HG02763 (cell line): Measurements from ENCODE around the gene EFHC2.

Experiments used
- ATAC-seq: cut with Tn5 transposase; IDR thresholded peaks from one replicate; pipeline ENCODE4 v1.9.1; 2021; ENCODE audit warnings: mild to moderate bottlenecking, moderate library complexity; ENCODE audit not compliant: unreplicated experiment

EFHC2 gene, protein sequence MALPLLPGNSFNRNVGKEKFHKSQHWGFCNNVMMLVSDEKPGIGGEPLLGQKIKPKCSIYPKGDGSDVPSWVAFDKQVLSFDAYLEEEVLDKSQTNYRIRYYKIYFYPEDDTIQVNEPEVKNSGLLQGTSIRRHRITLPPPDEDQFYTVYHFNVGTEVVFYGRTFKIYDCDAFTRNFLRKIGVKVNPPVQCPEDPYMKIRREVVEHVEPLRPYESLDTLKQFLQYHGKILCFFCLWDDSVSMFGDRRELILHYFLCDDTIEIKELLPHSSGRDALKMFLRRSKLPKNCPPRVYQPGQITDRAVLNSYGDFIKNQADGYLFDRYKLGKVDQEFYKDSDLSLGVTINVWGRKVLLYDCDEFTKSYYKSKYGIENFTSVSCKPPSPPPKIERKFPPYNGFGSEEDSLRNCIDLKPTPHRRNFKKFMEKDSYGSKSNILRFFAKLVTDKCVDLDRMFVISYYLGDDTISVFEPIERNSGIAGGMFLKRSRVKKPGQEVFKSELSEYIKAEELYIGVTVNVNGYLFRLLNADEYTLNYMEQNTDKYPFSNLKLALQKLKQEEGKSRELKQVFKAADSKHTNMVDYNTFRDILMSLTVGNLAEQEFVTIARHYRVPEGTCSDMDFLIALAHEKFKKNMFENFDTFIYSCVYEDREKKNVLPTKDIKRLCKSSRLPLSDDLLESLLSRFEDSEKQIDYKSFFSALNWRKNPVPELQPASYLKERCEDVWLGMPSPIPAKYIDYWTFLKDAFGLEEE

DNA sequence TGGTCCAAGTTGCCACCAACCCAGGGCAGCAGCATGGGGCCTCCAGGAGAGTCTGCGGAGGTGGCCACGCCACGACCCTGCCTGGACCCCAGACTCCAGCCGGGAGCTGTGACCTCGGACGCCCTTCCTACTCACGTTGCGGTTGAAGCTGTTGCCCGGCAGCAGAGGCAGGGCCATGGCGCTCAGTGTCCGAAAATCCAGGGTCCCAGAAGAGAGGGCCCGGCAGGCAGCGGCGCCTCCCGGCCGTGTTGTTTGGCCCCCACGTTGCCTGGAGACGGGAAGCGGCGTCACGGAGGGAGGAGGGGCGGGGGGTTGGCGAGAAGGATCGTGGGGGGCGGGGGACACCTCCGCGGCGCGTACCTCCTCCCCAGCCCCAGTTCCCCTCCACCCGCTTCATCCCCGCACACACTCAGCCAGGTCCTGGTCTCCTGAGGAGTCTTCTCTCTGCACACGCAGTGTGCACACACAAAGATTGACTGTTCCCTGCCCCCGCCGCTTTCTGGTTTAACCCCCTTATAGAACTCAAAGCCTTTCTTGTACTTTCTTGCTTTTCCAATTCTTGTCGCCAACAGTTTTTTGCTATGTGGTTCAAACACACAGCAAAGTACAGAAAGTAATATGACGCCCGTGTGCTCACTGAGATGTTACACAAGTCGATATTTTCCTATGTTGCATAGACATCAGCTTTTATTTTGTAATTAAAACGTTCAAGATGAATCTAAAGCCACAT, at the start of gene EFHC2:
Gene EFHC2 (minus strand): TSS at position 261 of the 730 bp plus-strand sequence. CDS start 84 bp downstream, at position 177.
- ATAC-seq, result no peak

DNA sequence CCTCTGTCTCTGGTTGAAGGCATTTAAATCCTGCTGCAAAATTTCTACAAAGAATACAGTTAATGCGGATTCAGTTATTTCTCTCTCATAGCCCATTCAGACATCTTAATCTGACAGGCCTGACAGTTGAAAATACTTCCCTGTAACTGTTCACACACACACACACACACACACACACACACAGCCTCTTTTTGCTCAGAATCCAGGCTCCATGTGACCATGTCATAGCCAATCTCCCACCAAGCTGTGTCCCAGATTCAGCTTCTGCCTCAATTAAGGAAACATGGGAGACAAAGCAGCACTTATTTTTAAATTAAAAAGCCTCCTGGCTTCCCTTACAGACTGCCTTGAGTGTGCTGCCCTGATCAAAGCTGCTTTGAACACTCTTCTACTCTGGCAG, 49.3 kb upstream of the EFHC2 start:
- ATAC-seq, result no peak

DNA sequence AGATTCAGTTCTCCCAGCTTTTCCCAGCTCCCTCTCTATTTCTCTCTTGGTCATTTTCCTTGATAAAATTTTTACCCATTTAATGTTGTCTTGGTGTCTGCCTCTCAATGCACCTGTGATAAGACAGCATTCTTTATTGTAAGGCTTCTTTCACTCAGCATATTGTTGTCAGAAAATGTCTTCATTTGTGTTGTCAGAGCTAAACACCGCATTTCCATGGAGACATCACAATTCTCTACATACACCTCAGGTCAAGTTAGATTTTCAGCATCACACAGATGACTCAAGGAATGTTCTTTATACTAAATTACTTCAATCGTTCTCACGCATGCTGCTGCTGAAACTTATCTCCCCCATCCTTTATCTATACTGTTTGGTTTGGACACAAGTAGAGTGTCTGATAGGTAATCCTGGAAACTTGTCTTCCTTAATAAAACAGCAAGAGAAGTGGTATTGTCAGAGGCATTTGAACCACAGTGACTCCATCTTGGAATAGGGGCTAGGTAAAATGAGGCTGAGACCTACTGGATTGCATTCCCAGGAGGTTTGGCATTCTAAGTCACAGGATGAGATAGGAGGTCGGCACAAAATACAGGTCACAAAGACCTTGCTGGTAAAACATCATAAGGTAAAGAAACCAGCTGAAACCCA, 41.3 kb upstream of the EFHC2 start:
- ATAC-seq, result no peak

- no peak for ATAC-seq
These were observed 39.4 kb upstream of the EFHC2 start for GRCh38 chrX:44382871-44383270.

GRCh38 chrX:44352758-44353157, 9.3 kb upstream of the EFHC2 start:
- ATAC-seq, result no peak

DNA sequence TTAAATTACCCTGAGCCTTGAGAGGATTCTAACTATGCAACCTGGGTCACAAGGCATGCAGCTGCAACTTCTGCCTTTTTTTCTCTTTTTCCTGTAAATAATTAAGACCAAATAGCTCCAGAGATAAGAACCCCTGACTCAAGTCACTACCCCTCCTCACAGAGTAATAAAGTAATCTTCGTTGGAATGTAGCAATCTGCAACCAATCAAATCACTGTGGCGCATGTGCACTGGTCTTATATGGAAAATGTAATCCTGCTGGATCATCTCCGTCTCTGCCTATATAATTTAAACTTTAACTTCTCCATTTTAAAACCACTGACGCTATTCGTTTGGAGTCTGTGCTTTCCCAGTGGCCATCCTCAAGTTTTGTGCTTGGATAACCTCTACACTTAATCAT, 6.1 kb upstream of the EFHC2 start:
- no peak for ATAC-seq

DNA sequence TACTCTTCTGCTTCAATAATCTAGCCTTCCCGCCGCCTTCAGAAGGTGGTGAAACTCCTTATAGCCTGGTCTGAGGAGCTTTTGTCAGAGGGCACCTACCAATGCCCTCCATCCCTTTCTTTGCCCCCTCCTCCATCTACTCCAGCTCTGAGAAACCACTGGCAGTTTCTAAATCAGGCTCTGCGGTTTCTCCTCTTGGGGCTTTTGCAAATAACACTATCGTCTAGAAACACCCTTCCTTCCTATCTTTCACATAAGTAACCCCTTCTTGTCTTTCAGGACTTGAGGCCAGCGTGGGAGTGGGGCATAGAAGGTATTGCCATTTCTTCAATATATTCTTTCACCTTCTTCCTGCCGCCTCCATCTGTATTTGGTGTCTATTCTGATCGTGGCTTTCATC, 1.2 kb upstream of the EFHC2 start:
- no peak for ATAC-seq

DNA sequence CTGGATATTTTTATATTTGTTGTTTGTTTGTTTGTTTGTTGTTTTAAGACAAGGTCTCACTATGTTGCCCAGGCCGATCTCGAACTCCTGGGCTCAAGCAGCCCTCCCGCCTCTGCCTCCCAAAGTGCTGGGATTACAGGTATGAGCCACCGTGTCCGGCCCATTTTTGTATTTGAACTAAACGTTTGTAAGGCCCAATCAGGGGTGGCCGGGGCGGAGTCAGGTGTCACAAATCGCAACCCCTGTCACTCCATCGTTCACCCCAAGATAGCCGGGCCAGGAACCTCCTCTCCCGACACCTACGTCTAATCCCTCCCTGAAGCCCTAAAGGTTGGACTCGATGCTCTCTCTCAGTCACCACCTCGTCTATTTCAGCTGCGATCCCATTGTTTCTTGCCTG, 722 bp upstream of the EFHC2 start:
- ATAC-seq, result no peak

- no peak for ATAC-seq
These were observed 606 bp downstream of the EFHC2 start for GRCh38 chrX:44342866-44343265.

- ATAC-seq, result no peak
These were observed 5.1 kb downstream of the EFHC2 start for GRCh38 chrX:44338361-44338760.

- no peak for ATAC-seq
These were observed 11.0 kb downstream of the EFHC2 start for GRCh38 chrX:44332437-44332836.

- ATAC-seq, result no peak
These were observed 13.2 kb downstream of the EFHC2 start for GRCh38 chrX:44330227-44330626.

- ATAC-seq, result no peak
These were observed 23.9 kb downstream of the EFHC2 start for GRCh38 chrX:44319550-44319949.

GRCh38 chrX:44317181-44317580, 26.3 kb downstream of the EFHC2 start:
- ATAC-seq, result no peak

DNA sequence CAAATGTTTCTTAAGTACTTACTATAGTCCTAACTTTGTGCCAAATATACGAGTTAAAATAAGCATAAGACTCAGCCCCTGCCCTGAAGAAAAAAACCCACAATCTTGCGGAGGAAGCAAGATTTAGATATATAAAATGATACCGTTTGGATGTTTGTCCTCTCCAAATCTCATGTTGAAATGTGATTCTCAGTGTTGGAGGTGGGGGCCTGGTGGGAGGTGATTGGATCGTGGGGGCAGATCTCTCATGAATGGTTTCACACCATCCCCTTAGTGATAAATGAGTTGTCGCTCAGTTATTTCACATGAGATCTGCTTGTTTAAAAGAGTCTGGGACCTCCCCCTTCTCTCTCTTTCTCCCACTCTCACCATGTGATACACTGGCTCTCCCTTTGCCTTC, 28.7 kb downstream of the EFHC2 start:
- ATAC-seq, result no peak

DNA sequence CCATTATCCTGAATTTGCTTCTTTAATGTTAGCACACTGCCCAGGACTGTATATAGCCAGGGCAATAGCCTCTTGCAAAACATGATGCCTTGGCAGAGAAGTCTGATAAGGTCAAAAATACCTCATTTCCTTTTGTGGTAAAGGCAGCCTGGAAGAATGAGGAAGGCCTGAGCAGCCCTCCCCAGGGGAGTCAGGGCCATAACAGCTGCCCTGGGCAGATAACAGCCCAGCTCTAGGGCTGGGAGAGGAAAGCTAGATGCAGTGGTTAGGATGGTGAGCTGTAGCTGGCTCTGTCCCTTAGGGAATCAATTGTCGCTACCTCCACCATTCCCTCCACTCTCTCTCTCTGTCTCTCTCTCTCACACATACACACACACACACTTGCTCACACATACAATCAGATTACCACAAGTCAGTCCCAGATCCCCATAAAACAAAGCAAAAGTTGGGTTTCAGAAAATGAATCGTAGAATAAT, 29.2 kb downstream of the EFHC2 start:
- ATAC-seq, result no peak

DNA sequence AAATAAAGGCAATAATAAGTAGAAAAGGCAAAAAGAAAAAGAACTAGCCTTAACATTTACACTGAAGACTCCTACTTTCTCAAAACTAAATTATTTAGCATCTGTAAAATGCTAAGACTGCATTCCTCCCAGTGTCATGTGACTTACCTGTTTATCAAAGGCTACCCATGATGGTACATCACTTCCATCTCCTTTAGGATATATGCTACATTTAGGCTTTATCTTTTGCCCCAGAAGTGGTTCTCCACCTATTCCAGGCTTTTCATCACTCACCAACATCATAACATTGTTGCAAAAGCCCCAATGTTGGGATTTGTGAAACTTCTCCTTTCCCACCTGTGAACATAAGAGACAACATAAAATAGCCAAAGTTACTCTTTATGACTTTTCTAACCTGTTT, 31.1 kb downstream of the EFHC2 start:
- ATAC-seq, result no peak

DNA sequence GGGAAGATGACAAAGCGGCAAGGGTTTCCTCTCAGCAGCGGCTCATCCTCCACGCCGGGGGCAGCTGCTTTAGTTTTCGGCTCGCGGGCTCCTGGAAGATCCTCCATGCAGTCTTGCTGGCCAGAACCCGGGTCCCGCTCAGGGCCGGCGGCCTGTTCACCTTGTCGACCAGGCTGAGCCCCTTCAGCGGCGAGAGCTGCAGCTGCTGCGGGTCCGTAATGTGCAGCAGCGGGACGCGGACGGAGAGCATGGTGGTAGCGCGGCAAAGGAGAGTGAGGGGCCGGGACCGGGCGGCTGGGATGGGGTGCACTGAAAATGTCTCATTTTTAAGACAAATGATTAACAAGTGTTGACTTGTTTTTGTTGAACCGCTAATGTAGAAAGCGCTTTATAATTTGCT, 33.2 kb downstream of the EFHC2 start:
- no peak for ATAC-seq

- no peak for ATAC-seq
These were observed 34.6 kb downstream of the EFHC2 start for GRCh38 chrX:44308869-44309268.

DNA sequence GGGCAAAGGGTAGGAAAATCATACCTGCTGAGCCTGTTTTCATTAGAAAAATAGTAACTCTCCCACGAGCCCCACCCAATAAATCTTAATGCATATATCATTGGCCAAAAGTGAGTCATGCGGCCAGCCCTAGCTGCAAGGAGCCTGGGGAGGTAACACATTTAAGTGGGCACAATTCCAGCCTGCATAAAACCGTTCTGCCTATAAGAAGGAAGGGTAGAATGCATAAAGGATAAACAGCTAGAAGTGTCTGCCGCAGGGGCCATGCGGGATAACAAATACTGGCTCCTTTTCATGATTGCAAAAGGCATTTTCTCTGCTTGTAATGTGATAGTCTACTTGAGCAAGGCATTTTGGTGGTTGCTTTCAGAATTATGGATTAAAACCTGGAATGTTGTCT, 37.1 kb downstream of the EFHC2 start:
- no peak for ATAC-seq

DNA sequence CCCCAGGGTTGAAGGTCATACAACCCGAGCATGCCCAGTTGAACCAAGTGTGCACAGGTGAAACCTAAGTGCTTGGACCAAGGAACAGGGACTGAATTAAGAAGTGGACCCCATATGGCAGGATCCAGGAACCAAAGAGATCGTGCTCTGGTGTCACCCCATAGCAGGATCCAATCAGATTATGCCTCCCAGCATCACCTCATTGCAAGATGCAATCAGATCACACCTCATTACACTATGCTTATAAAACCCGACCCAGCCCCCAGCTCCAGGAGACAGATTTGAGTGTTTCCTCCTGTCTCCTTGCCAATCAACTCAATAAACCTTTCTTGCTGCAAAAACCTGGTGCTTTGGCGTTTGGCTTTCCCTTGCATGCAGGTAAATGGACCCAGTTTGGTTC, 37.6 kb downstream of the EFHC2 start:
- ATAC-seq, result no peak
